GF-D8 (cell line): ENCODE measurements around the gene TKFC.
"Not testable (repeated sequence)": the region's sequence is repeated elsewhere in the genome, so short reads cannot be mapped to it uniquely, and the experiment has no call there.

Source experiments
- DNase-seq: peaks from one replicate; lab custom pipeline; 2025; lab: John Stamatoyannopoulos, UW

Gene TKFC

DNA sequence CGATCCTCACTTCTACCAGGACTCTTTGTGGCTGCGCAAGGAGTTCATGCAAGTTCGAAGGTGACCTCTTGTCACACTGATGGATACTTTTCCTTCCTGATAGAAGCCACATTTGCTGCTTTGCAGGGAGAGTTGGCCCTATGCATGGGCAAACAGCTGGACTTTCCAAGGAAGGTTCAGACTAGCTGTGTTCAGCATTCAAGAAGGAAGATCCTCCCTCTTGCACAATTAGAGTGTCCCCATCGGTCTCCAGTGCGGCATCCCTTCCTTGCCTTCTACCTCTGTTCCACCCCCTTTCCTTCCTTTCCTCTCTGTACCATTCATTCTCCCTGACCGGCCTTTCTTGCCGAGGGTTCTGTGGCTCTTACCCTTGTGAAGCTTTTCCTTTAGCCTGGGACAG lies 35.6 kb downstream of the TKFC start:
- DNase-seq, result no peak

DNA sequence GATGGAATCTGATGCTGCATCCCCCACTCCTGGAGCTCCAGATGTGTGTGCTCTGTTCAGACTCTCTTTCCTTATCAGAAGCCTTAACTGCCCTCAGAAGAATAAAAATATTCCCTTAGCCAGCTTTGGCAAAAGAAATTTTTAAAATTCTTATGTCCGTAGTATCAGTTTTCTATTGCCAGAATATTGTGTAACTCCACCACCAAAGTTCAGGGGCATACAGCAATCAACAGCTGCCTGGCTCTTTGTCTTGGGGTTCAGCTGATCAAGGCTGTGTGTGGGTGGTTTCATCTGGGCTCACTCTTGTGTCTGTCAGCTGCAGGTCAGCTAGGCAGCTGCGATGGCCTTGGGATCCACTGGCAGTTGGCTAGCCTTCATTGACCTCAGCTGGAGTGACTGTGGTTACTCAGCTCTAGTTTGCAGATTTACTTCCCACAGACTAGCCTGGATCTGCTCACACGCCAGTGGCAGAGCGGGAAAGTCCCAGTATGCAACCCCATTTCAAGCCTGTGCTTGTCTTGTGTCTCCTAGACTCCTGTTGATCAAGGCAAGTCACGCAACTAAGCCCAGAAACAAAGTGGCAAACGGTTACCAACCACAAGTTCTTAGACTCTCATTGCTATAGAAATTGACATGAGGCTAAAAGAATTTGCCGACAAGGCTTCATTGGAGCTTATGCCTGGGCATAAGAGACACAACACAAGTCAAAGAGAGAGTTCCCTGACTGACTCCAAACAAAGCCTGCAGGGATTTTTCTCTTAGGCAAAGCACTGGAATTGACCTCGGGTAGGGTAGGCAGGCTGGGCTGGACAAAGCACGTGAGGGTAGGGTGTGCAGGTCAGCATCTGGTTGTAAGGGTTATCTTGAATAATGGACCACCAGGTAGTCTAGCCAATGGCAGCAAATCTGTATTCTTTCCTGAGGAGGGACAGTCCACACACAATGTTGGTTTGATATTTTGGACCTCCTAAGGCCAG lies 36.6 kb downstream of the TKFC start:
- no peak for DNase-seq

GRCh38 chr11:61370349-61371005 lies 37.4 kb downstream of the TKFC start:
- DNase-seq, result no peak

- DNase-seq, result no peak
Observed at GRCh38 chr11:61372659-61373420, 39.8 kb downstream of the TKFC start.

GRCh38 chr11:61375761-61376108 lies 42.7 kb downstream of the TKFC start:
- DNase-seq, result no peak

- no peak for DNase-seq
Observed at GRCh38 chr11:61377461-61378160, 44.6 kb downstream of the TKFC start.

GRCh38 chr11:61378713-61379313 lies 45.8 kb downstream of the TKFC start:
- DNase-seq, result peak; percentile 77

DNA sequence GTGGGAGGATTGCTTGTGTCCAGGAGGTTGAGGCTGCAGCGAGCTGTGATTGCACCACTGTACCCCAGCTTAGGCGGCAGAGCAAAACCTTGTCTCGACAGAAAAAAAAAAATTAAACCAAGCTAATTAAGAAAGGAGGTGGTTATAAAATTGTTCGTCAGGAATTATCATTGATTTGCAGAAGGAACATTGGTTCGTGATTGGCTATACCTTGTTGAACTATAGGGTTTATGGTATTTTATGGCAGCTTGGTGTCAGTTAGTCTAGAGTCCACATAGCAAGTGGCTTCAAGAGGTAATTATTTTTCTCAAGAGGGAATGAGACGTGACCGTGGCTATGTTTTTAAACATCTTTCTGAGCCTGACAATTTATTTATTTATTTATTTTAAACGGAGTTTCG lies 47.9 kb downstream of the TKFC start:
- DNase-seq, result no peak

DNA sequence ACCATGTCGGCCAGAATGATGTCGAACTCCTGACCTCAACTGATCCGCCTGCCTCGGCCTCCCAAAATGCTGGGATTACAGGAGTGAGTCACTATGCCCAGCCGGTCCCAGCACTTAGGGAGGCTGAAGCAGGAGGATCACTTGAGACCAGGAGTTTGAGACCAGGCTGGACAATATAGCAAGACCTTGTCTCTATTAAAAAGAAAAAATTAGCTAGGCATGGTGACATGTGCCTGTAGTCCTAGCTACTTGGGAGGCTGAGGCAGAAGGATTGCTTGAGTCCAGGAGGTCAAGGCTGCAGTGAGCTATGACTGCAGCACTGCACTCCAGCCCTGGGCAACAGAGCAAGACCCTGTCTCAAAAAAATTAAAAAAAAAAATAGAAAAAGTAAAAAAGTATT lies 50.8 kb downstream of the TKFC start:
- DNase-seq, result not testable (repeated sequence)

GRCh38 chr11:61384271-61385242 lies 51.5 kb downstream of the TKFC start:
- no peak for DNase-seq

DNA sequence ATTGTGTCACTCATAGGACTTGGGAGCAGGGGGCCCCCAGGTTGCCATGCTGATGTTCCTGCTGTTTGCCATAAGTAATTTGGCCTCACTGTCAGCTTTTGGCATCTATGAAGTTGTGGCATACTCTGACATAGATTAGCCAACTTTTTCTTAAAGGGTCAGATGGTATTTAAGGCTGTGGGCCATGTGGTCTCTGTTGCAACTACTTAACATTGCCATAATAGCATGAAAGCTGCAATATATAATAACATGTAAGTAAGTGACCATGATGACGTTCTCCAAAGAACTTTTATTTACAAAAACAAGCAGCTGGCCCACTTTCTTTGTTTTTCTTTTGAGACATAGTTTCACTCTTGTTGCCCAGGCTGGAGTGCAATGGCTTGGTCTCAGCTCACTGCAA lies 57.1 kb downstream of the TKFC start:
- peak; percentile 40 for DNase-seq

- peak; percentile 5 for DNase-seq
Observed at GRCh38 chr11:61392981-61393595, 60.1 kb downstream of the TKFC start.
